DMS53 treated with DMSO at 0.1 percent for 48 hours (cell line): Measurements from ENCODE around the gene NPHS1.
"Not testable (repeated sequence)": the region's sequence is repeated elsewhere in the genome, so short reads cannot be mapped to it uniquely, and the experiment has no call there.

Source experiments
- DNase-seq: peaks from one replicate; lab custom pipeline; 2025; ENCODE audit not compliant: unreplicated experiment; lab: John Stamatoyannopoulos, UW

Gene NPHS1

GRCh38 chr19:35848919-35849505 lies 3.3 kb downstream of the NPHS1 start:
- no peak for DNase-seq

- no peak for DNase-seq
Observed at GRCh38 chr19:35848486-35848885, 3.8 kb downstream of the NPHS1 start.

- no peak for DNase-seq
Observed at GRCh38 chr19:35847911-35848310, 4.4 kb downstream of the NPHS1 start.

GRCh38 chr19:35846038-35846668 lies 6.2 kb downstream of the NPHS1 start:
- peak; percentile 78 for DNase-seq

- DNase-seq = peak; percentile 89
Observed at GRCh38 chr19:35845215-35846037, 6.9 kb downstream of the NPHS1 start.

- DNase-seq = no peak
Observed at GRCh38 chr19:35844482-35845214, 7.7 kb downstream of the NPHS1 start.

GRCh38 chr19:35843676-35844481 lies 8.4 kb downstream of the NPHS1 start:
- DNase-seq = peak; percentile 87

- no peak for DNase-seq
Observed at GRCh38 chr19:35842666-35843272, 9.5 kb downstream of the NPHS1 start.

- no peak for DNase-seq
Observed at GRCh38 chr19:35841961-35842595, 10.2 kb downstream of the NPHS1 start.

- DNase-seq = not testable (repeated sequence)
Observed at GRCh38 chr19:35836096-35836495, 16.2 kb downstream of the NPHS1 start.

- no peak for DNase-seq
Observed at GRCh38 chr19:35833972-35834371, 18.3 kb downstream of the NPHS1 start.

- no peak for DNase-seq
Observed at GRCh38 chr19:35832054-35832453, 20.2 kb downstream of the NPHS1 start.

- DNase-seq = no peak
Observed at GRCh38 chr19:35830986-35831385, 21.3 kb downstream of the NPHS1 start.

- no peak for DNase-seq
Observed at GRCh38 chr19:35828692-35829301, 23.5 kb downstream of the NPHS1 start.

- no peak for DNase-seq
Observed at GRCh38 chr19:35824150-35824549, 28.2 kb downstream of the NPHS1 start.

- DNase-seq = no peak
Observed at GRCh38 chr19:35822579-35822978, 29.7 kb downstream of the NPHS1 start.

GRCh38 chr19:35818445-35818844 lies 33.9 kb downstream of the NPHS1 start:
- no peak for DNase-seq

GRCh38 chr19:35816846-35817245 lies 35.5 kb downstream of the NPHS1 start:
- DNase-seq = no peak

- no peak for DNase-seq
Observed at GRCh38 chr19:35816262-35816661, 36.0 kb downstream of the NPHS1 start.
